Sigmoid colon (tissue), 7 donors: ENCODE data around the gene KCNMB2. TPM values are rescaled to one million over a fixed set of nuclear protein-coding genes. Genes with fewer than 3 reads are reported as not detected.

ENCODE experiments used
- DNase-seq: peaks from one replicate; pipeline ENCODE4 v3.0.0-alpha.2; 2019
- H3K27ac ChIP-seq, 4 donors: fragments of 200-600 bp; sonication (generic); one replicate each; pipeline ENCODE4 v1.5.1; 2016 to 2019; ENCODE audit warnings: mild to moderate bottlenecking in 1 of 4
- H3K27me3 ChIP-seq, 3 donors: fragments of 200-600 bp; sonication (generic); one replicate each; pipeline ENCODE4 v1.5.1; 2019; ENCODE audit warnings: mild to moderate bottlenecking in 1 of 3
- H3K36me3 ChIP-seq, 4 donors: fragments of 200-600 bp; sonication (generic); one replicate each; pipeline ENCODE4 v1.5.1; 2016 to 2019
- H3K4me1 ChIP-seq, 4 donors: fragments of 200-600 bp; sonication (generic); one replicate each; pipeline ENCODE4 v1.5.1; 2017 to 2019
- H3K4me3 ChIP-seq, 4 donors: fragments of 200-600 bp; sonication (generic); one replicate each; pipeline ENCODE4 v1.5.1; 2017 to 2019; ENCODE audit warnings: mild to moderate bottlenecking in 2 of 4, moderate library complexity in 1 of 4
- H3K9me3 ChIP-seq, 4 donors: fragments of 200-600 bp in 3 of 4; sonication (generic) in 3 of 4; one replicate each; pipeline versions ENCODE4 v1.5.1 to v1.6.1; 2013 to 2019
- EP300 ChIP-seq, 4 donors: sonication (generic); formaldehyde crosslinking; IDR thresholded peaks; one replicate each; pipeline ENCODE4 v1.6.1; 2017; ENCODE audit warnings: antibody characterized with exemption in 4 of 4
- POLR2A ChIP-seq, 2 donors: fragments of 450-650 bp; IDR thresholded peaks; one replicate each; pipeline ENCODE4 v1.6.1; 2016; ENCODE audit warnings: antibody characterized with exemption in 2 of 2, mild to moderate bottlenecking in 2 of 2, moderate library complexity in 2 of 2
- POLR2AphosphoS5 ChIP-seq, 4 donors: sonication (generic); formaldehyde crosslinking; IDR thresholded peaks; one replicate each; pipeline ENCODE4 v1.6.1; 2017; ENCODE audit warnings: antibody characterized with exemption in 4 of 4
- WGBS, 2 donors: extraction: QIAGEN DNeasy Blood & Tissue Kit; methylation state at CpG; one replicate each; pipeline ENCODE4 v1.1.7; 2013; 5-methylcytosine and 5-hydroxymethylcytosine counted together
- intact Hi-C: fragments of 100-400 bp; cut with DNase I; formaldehyde crosslinking; loops from one replicate; pipeline ENCODE4 v1.15.1; 2023
- polyA plus RNA-seq, 3 donors: library from polyadenylated mRNA; stranded (reverse); fragments of 200-250 nt; gene quantifications; one replicate each; pipeline ENCODE4 v1.2.3, GENCODE V29; 2013
- total RNA-seq, 4 donors: library from RNA; depleted of rRNA; stranded (reverse); fragments of >200 nt; gene quantifications; one replicate each; pipeline ENCODE4 v1.1.0, GENCODE V29; 2016
- TF ChIP-seq, protein P1 (sequence below), 4 experiments: fragments of 450-650 bp in 3 of 4; fragments of 200-600 bp in 1 of 4; IDR thresholded peaks; one replicate each; pipeline ENCODE4 v1.5.1; 2016 to 2019; ENCODE audit warnings: antibody characterized with exemption in 4 of 4, mild to moderate bottlenecking in 3 of 4, moderate library complexity in 2 of 4
- donor health status: healthy with polysubstance abuse.
- donor health status: Bipolar disorder and iron deficiency.
- donor health status: healthy.

The KCNMB2 gene
- total and polyA plus RNA-seq, 7 donors, result 0.22 to 3.2 (median 1.5) TPM; not detected in 1

DNA sequence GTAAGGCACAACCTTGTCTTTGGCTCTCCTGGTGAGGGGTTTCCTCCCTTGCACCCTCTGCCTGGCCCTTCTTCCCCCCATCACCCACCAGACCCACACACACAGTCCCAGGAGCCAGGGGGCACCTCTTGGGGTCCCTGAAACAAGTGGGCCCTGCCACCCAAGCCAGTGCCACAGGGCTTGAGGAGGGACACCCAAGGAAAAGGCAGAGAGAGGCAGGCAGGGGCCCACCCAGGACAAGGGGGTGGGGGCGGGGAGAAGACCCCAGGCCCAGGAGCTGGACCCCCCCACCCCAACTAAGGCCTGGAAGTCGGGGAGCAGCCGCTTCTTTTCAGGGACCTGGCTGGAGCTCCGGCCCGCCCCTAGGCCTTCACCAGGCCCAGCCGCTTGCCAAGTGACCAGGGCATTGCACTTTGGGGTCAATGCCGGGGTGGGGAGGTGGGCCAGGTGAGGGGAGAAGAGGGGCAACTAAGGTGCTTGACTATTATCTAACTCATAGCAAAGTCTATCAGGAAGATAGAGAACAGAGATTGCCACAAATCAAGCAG, 88.9 kb downstream of the KCNMB2 start:
- intact Hi-C loops, result no loop called here
- TF ChIP-seq POLR2AphosphoS5 (IDR thresholded peaks at IDR 0.05) (no peak), EP300 (IDR thresholded peaks at IDR 0.05) (no peak), POLR2A (IDR thresholded peaks at IDR 0.05) (no peak)
- TF ChIP-seq, protein P1, sequence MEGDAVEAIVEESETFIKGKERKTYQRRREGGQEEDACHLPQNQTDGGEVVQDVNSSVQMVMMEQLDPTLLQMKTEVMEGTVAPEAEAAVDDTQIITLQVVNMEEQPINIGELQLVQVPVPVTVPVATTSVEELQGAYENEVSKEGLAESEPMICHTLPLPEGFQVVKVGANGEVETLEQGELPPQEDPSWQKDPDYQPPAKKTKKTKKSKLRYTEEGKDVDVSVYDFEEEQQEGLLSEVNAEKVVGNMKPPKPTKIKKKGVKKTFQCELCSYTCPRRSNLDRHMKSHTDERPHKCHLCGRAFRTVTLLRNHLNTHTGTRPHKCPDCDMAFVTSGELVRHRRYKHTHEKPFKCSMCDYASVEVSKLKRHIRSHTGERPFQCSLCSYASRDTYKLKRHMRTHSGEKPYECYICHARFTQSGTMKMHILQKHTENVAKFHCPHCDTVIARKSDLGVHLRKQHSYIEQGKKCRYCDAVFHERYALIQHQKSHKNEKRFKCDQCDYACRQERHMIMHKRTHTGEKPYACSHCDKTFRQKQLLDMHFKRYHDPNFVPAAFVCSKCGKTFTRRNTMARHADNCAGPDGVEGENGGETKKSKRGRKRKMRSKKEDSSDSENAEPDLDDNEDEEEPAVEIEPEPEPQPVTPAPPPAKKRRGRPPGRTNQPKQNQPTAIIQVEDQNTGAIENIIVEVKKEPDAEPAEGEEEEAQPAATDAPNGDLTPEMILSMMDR (IDR thresholded peaks at IDR 0.05), result no peak
- Histone ChIP-seq H3K4me3 (no peak overlapping the region), H3K27ac (no peak overlapping the region), H3K36me3 (no peaks in the 10 kb centered on the region), H3K4me1 (peaks cover 0 to 4% (median 0%) of the 10 kb centered on the region in 4 donors), H3K27me3 (no peaks in the 10 kb centered on the region), H3K9me3 (no peaks in the 10 kb centered on the region)
- no peak for DNase-seq
- 90 to 94% methylated on average over 7 of the region's 7 CpGs for WGBS, 2 donors

DNA sequence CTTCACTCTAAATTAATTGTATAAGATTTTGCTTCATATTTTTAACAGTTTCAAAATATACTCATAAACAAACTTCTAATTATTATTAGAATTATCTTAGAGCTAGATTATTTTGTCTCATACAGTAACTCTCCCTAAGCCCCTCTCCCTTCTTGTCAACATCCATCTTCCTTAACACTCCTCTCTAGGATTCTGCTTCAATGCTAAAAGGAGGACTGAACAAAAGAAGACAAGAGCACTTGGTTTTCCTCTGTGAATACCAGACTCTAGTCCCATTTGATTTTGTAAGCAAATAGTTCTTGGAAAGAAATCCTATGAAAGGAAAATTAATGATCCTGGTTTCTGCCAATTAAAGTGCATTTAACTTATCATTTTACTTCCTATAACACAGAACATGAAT, 91.8 kb downstream of the KCNMB2 start:
- TF ChIP-seq EP300 (IDR thresholded peaks at IDR 0.05), result no peak
- TF ChIP-seq POLR2A (IDR thresholded peaks at IDR 0.05), result no peak
- TF ChIP-seq, protein P1 (IDR thresholded peaks at IDR 0.05), result no peak
- no peak for TF ChIP-seq POLR2AphosphoS5 (IDR thresholded peaks at IDR 0.05)
- Histone ChIP-seq H3K4me3 (no peak overlapping the region), H3K27me3 (no peaks in the 10 kb centered on the region), H3K9me3 (no peaks in the 10 kb centered on the region), H3K4me1 (peaks cover 0 to 2% (median 0%) of the 10 kb centered on the region in 4 donors), H3K36me3 (no peaks in the 10 kb centered on the region), H3K27ac (no peak overlapping the region)
- intact Hi-C loops, result no loop called here
- DNase-seq, result no peak

- no peak for TF ChIP-seq POLR2AphosphoS5 (IDR thresholded peaks at IDR 0.05)
- no peak for TF ChIP-seq POLR2A (IDR thresholded peaks at IDR 0.05)
- TF ChIP-seq EP300 (IDR thresholded peaks at IDR 0.05), result no peak
- TF ChIP-seq, protein P1 (IDR thresholded peaks at IDR 0.05), result no peak
- intact Hi-C loops, result no loop called here
- 90 to 91% methylated on average over 2 of the region's 2 CpGs for WGBS, 2 donors
- Histone ChIP-seq H3K9me3 (no peaks in the 10 kb centered on the region), H3K4me1 (no peaks in the 10 kb centered on the region), H3K36me3 (no peaks in the 10 kb centered on the region), H3K27ac (no peak overlapping the region), H3K4me3 (no peak overlapping the region), H3K27me3 (no peaks in the 10 kb centered on the region)
- no peak for DNase-seq
Observed at GRCh38 chr3:178629430-178630178, 93.4 kb downstream of the KCNMB2 start.

DNA sequence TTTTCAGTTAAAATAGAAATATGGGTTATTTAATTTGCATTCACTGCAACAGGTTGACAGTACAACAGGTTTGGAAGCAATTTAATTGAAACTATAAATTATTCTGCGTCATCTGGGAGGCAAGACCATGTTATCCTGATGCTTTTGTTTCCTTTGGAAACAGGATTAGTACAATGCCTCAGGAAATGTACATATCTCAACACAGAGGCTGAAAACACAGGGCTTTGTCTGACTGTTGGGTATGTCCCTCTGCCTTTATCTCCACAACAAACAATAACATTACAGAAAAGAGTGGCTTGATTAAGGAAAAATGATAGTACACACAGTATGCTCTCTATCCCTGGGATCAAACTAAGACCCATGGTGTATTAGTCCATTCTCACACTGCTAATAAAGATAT, 95.7 kb downstream of the KCNMB2 start:
- H3K27me3 ChIP-seq, result no peaks in the 10 kb centered on the region
- H3K4me1 ChIP-seq, result no peaks in the 10 kb centered on the region
- no peak overlapping the region for H3K4me3 ChIP-seq
- H3K36me3 ChIP-seq, result no peaks in the 10 kb centered on the region
- intact Hi-C loops, result no loop called here
- H3K27ac ChIP-seq, result no peak overlapping the region
- 89 to 95% methylated on average over 1 of the region's 1 CpG for WGBS, 2 donors
- DNase-seq, result no peak
- TF ChIP-seq EP300 (IDR thresholded peaks at IDR 0.05) (no peak), POLR2AphosphoS5 (IDR thresholded peaks at IDR 0.05) (no peak), POLR2A (IDR thresholded peaks at IDR 0.05) (no peak)
- TF ChIP-seq, protein P1 (IDR thresholded peaks at IDR 0.05), result no peak
- no peaks in the 10 kb centered on the region for H3K9me3 ChIP-seq
